GM18508 (cell line): Measurements from ENCODE around the gene SCO2.

Experiments used
- ATAC-seq: cut with Tn5 transposase; IDR thresholded peaks from one replicate; pipeline ENCODE4 v1.9.1; 2021; ENCODE audit warnings: moderate number of reproducible peaks; ENCODE audit not compliant: insufficient read depth, unreplicated experiment

Gene SCO2

GRCh38 chr22:50503475-50504145, 21.8 kb downstream of the SCO2 start:
- no peak for ATAC-seq

DNA sequence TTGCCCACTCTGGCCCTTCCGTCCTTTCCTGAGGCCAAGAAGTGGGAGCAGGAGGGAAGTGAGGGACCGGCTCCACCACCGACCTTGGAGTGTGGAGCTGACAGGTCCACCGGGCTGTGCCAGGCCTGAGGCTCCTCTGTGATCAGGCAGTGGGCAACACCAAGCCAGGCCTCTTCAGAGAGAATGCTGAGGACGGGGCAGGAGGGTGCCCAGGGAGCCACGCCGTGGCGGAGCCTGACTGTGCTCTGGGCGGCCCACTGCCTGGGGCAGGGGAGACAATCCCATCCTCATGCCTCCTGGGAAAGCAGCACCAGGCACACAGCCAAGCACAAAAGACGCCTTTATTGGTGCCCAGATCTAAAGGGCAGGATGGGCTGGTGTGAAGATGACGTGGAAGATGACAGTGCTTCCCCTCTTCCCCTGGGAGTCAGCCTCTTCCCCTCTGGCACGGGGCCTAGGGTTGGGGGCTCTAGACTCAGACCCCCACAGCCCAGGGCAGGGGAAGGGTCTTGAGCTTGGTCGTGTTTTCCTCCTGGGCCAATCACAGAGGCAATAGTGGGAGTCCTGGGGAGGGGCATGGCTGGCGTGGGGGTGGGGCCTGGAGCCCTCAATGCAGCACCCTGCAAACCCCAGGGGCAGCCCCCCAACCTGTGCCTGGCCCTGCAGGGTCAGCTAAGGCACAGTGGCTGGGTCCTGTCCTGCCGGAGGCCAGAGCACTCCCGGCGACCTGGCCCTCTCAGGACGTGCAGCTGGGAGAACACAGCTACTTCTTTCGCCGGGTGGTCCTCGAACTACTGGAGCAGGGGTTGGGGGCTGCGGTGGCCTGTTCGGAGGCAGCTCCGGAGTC, 22.5 kb downstream of the SCO2 start:
- ATAC-seq = no peak

GRCh38 chr22:50502096-50502495, 23.3 kb downstream of the SCO2 start:
- ATAC-seq = no peak

- no peak for ATAC-seq
These were observed 24.9 kb downstream of the SCO2 start for GRCh38 chr22:50500452-50500851.

DNA sequence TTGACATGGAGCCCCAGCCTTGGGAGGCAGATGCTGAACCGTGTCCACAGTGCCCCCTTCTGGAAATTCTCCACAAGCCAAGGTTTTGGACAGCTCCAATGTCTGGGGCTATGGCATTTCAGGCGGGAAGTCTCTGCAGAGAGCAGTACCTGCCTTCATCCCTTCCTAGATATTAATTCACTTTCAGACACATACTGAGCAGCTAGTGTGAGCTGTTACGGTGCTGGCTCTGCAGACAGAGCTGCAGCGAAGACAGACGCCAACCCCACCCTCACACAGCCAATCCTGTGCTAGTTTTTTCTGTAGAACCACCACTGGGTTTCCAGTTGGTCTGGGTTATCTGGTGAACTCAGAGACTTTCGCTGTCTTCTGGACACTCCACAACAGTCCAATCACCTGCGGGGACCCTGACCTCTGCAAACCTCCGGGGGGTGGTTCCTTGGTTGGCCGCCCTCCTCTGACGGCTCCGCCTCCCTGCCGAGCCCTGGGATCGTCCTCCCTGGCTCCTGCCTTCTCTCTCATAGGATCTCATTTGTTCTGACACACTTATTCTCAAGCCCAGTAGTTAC, 27.0 kb downstream of the SCO2 start:
- no peak for ATAC-seq

GRCh38 chr22:50497093-50497492, 28.3 kb downstream of the SCO2 start:
- ATAC-seq = no peak

DNA sequence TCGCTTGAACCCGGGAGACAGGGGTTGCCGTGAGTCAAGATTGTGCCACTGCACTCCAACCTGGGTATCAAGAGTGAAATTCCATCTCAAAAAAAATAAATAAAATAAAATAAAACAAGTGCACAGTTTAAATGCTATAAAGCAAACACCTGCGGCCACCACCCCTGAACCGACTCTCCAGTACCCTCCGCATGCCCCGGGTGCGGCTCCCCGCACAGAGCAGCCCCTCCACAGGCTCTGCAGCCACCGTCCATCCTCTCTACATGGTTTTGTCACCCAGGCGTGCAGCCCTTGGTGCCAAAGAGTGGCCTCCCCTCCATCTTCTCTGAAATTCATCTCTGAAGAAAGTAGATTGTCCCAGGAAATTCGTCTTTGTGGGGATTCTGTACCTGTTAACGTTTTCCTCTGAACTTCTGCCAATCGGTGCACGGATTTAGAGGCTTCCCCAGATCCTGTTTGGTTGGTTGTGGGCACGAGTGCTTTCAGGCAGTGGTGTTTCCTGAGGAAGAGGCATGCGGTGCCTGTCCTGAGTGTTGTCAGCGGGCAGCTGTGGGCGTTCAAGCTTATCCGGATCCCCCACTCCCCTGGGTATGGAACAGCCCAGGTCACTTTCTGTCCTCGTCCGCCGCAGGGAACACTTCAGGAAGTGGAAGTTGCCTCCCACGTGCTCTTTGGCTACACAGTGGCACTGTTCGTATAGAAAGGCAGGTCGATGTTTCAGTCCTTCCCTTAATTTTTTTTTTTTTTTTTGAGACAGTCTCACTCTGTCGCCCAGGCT, 34.7 kb downstream of the SCO2 start:
- ATAC-seq = no peak

DNA sequence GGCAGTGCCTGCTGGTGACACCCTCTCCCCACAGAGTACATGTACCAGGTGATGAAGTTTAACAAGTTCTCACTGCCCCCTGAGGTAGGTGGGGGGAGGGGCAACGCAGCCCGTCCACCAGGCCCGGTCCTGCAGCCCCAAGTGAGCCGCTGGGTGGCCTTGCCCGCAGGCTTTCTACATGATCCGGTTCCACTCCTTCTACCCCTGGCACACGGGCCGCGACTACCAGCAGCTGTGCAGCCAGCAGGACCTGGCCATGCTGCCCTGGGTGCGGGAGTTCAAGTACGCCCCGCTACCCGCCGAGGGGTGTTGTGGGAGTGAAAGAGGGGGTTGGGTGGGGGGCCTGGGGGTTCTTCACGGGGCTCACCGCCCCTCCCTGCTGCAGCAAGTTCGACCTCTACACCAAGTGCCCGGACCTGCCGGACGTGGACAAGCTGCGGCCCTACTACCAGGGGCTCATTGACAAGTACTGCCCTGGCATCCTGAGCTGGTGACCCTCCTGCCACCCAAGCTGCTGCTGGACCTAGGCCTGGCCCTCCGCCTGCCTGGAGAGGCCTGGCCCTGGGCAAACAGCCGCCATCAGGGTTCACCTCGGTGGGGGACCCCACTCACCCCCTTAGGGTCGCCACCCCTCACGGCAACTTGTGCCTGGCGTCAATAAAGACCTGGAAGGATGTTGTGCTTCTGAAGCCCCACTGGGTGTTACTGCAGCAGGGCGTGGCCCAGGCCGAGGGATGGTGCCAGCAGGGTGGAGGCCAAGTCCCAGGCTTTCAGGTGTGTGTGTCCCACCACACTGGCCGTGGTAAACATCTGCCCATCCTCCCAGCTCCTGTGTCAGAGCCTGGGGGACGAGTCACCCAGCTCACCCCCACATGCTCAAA, 35.8 kb downstream of the SCO2 start:
- no peak for ATAC-seq

DNA sequence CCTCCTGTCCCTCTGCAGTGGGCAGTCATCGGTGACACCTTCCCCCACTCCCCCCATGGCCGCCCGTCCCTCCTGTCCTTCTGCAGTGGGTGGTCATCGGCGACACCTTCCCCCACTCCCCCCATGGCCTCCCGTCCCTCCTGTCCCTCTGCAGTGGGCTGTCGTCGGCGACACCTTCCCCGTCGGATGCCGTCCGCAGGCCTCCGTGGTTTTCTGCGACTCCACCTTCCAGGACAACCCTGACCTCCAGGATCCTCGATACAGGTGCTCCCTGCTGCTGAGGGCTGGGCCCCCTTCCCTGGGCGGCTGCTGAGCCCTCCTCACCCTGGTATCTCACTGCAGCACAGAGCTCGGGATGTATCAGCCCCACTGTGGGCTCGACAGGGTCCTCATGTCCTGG, 36.5 kb downstream of the SCO2 start:
- no peak for ATAC-seq

GRCh38 chr22:50488006-50488677, 37.3 kb downstream of the SCO2 start:
- no peak for ATAC-seq

DNA sequence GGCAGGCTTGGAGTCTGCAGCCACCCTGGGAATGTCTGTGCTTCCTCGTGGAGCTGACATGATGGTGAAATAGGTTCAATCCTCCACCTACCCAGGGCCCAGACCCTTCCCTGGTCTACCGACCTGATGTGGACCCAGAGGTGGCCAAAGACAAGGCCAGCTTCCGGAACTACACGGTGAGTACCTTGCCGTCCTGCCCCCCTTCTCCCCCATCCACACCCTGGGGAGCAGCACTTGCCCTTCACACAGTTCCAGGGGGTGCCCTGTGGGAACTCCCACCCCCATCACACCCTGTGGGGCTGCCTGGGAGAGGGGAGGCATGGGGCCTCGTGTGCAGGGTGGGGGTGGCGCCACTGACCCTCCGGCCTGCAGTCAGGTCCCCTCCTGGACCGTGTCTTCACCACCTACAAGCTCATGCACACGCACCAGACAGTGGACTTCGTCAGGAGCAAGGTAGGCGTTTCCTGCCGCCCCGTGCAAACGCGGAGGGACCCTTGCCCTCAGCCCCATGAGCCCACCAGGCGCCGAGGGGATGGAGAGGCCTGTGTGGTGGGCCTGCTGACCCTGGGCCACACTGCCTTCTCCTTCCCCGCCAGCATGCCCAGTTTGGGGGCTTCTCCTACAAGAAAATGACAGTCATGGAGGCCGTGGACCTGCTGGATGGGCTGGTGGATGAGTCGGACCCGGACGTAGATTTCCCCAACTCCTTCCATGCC, 38.0 kb downstream of the SCO2 start:
- no peak for ATAC-seq

- no peak for ATAC-seq
These were observed 38.7 kb downstream of the SCO2 start, which contains the start of gene MIOX for GRCh38 chr22:50486561-50487289. Gene MIOX (plus strand): TSS chr22:50486859. CDS start chr22:50486898, 39 bp downstream.

DNA sequence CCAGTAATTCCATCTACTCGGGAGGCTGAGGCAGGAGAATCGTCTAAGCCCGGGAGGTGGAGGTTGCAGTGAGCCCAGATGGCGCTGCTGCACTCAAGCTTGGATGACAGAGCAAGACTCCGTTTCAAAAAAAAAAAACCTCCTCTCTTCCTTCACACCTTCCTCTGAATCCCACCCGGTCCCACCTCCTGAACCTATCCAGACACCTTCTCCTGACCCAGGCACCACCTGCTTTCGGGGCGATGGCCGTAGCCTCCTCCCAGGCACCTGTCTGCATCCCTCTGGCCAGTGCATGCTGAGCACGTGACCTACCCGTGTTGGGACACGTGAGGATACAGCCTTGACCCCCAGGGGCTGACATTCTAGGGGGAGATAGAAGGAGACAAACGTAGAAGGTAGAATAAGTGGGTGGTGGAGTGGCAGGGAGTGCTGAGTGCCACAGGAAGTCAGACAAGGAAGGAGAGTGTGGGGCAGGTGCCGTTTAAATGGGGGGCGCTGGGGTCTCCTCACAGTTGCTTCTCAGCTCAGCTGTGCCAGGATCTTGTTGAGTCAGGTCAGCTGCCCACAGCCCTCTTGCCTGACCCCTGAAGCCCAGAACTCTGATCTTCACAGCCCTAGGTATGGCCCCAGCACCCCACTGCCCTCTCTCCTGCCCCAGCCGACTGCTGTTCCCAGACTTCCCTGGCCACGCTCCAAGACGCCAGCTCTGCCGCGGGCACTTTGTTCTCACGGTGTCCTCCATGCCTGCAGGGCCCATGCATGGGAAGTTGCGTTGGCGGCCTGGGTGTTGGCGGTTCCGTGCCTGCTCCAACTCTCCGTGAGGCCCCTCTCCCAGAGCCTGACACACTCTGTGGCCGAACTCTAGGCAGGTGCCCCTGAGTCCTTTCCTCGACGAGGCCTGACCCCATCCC, 39.9 kb downstream of the SCO2 start:
- no peak for ATAC-seq

DNA sequence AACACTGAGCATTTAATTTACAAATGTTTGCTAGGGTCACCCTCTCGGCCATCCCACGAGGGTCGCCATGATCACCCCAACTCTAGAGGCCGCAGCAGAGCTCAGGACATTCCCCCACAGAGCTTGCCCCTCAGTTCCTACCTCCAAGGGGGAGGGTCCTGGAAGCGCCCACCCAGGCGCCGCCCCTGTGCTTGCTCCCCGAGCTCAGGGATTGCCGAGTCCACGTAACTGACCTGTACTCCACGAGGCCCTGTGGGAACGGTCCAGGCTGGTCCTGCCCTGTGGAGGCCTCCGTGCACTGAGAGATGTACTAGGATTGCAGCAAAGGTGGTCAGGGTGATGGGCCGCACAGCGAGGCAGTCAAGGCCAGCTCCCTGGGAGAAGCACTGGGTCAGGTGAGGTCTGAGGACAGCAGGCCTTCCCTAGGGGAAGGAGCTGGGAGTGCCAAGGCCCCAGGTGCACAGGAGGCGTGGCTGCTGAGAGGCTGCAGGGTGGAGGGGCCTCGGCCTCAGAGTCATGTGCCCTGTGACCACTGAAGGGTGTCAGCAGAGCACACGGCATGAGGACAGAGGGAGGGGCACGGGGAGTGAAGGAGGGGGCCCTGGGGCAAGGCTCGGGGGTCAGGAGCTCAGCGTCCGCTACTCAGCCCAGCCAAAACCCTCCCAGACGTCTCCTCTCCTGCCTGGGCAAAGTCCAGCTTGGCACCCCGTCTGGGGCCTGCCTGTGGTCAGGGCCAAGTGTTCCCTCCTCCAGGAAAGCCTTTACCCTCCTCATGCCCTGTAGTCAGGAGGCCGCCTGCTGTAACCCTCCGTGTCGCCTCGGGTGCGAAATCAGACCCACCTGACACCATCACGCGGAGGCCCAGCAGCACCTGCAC, 41.2 kb downstream of the SCO2 start:
- ATAC-seq = no peak

GRCh38 chr22:50483556-50483955, 41.8 kb downstream of the SCO2 start:
- no peak for ATAC-seq

- no peak for ATAC-seq
These were observed 42.3 kb downstream of the SCO2 start for GRCh38 chr22:50483106-50483505.
